Hepatocyte (in vitro differentiated cells): ENCODE results near the gene TBC1D24. TPM values are rescaled to one million over a fixed set of nuclear protein-coding genes. Genes with fewer than 3 reads are reported as not detected.

Experiments used
- DNase-seq: peaks from one replicate; pipeline ENCODE4 v3.0.0-alpha.2; 2016; ENCODE audit warnings: low spot score
- H2AFZ ChIP-seq: fragments of 200-600 bp; sonication (generic); 2 replicates; pipeline ENCODE4 v1.6.0; 2016; ENCODE audit warnings: antibody characterized with exemption, mild to moderate bottlenecking
- H3K27ac ChIP-seq: fragments of 200-600 bp; sonication (generic); 2 replicates; pipeline ENCODE4 v1.5.1; 2016; ENCODE audit warnings: mild to moderate bottlenecking
- H3K27me3 ChIP-seq: fragments of 200-600 bp; sonication (generic); 2 replicates; pipeline ENCODE4 v1.6.1; 2016
- H3K36me3 ChIP-seq: fragments of 200-600 bp; sonication (generic); replicated peaks from 2 replicates; pipeline ENCODE4 v1.5.1; 2016; ENCODE audit warnings: low read depth; ENCODE audit not compliant: insufficient read depth
- H3K4me1 ChIP-seq: fragments of 200-600 bp; sonication (generic); 2 replicates; pipeline ENCODE4 v1.5.1; 2016; ENCODE audit warnings: mild to moderate bottlenecking, moderate library complexity; ENCODE audit not compliant: insufficient read depth
- H3K4me2 ChIP-seq: fragments of 200-600 bp; sonication (generic); 2 replicates; pipeline ENCODE4 v1.6.0; 2016
- H3K4me3 ChIP-seq: fragments of 200-600 bp; sonication (generic); 2 replicates; pipeline ENCODE4 v1.5.1; 2016; ENCODE audit warnings: mild to moderate bottlenecking
- H3K79me2 ChIP-seq: fragments of 200-600 bp; sonication (generic); 2 replicates; pipeline ENCODE4 v1.6.0; 2017; ENCODE audit warnings: mild to moderate bottlenecking
- H3K9me2 ChIP-seq: fragments of 200-600 bp; sonication (generic); replicated peaks from 2 replicates; pipeline ENCODE4 v1.6.0; 2017; ENCODE audit warnings: mild to moderate bottlenecking; ENCODE audit not compliant: insufficient read depth
- H3K9me3 ChIP-seq: fragments of 200-600 bp; sonication (generic); 2 replicates; pipeline ENCODE4 v1.5.1; 2016; ENCODE audit warnings: low read depth, mild to moderate bottlenecking
- H4K20me1 ChIP-seq: fragments of 200-600 bp; sonication (generic); 2 replicates; pipeline ENCODE4 v1.6.0; 2016; ENCODE audit warnings: mild to moderate bottlenecking; ENCODE audit not compliant: insufficient read depth, poor library complexity, severe bottlenecking
- CTCF ChIP-seq: fragments of 200-600 bp; sonication (generic); IDR thresholded peaks from 2 replicates; pipeline ENCODE4 v1.5.1; 2016; ENCODE audit warnings: antibody characterized with exemption, mild to moderate bottlenecking; ENCODE audit not compliant: poor library complexity
- EZH2 ChIP-seq: fragments of 200-600 bp; sonication (generic); IDR thresholded peaks from 2 replicates; pipeline ENCODE4 v1.6.1; 2016; ENCODE audit warnings: antibody characterized with exemption, mild to moderate bottlenecking, borderline replicate concordance
- EZH2phosphoT487 ChIP-seq: fragments of 200-600 bp; sonication (generic); IDR thresholded peaks from one replicate; pipeline ENCODE4 v1.6.1; 2018; ENCODE audit warnings: antibody characterized with exemption, mild to moderate bottlenecking, low read depth, moderate library complexity; ENCODE audit not compliant: unreplicated experiment, severe bottlenecking
- WGBS: methylation state at CpG from one replicate; pipeline ENCODE4 v1.1.6; 2016; ENCODE audit warnings: low lambda C conversion rate; ENCODE audit errors: missing lambda C conversion rate; 5-methylcytosine and 5-hydroxymethylcytosine counted together
- polyA plus RNA-seq: library from polyadenylated mRNA; unstranded; fragments of >200 nt; fragmentation: Nextera tagmentation; extraction: Ambion mirVana; gene quantifications from 2 replicates; pipeline ENCODE4 v1.2.1, GENCODE V29; 2016
- total RNA-seq: library from RNA; depleted of rRNA; stranded (reverse); fragments of >200 nt; gene quantifications from 2 replicates; pipeline ENCODE4 v1.2.3, GENCODE V29; 2014

TBC1D24 gene
- total and polyA plus RNA-seq, 2 experiments from 2014 or later = 8.3 to 13.6 TPM

DNA sequence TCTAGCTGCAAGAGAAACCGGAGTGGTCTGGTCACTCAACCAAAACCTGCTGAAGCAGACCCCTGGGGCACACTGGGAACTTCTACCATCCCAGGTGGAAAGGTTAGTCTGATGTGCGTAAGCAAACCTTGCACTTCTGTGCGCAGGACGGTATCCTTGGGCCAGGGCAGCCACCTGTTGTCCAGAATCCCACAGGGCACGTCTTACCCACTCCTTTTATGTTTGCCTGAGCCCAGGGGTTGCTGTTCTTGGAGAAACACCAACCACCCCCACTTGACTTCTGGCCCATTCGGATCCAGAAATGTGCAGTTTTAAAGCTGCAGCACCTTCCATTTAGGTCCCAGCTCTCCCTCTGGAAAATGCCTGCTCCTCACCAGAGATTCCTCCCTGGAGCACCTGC lies 18.7 kb downstream of the TBC1D24 start:
- 96% methylated on average over 6 of the region's 6 CpGs for whole genome bisulfite sequencing
- no peak overlapping the region for H3K4me2 ChIP-seq
- no peaks in the 10 kb centered on the region for H3K27me3 ChIP-seq
- no peaks in the 10 kb centered on the region for H3K9me3 ChIP-seq
- no peak overlapping the region for H3K27ac ChIP-seq
- peaks cover 41% of the 10 kb centered on the region for H3K79me2 ChIP-seq
- no peaks in the 10 kb centered on the region for H3K4me1 ChIP-seq
- no peak overlapping the region for H3K4me3 ChIP-seq
- no peaks in the 10 kb centered on the region for H3K36me3 ChIP-seq
- peaks cover 6% of the 10 kb centered on the region for H4K20me1 ChIP-seq
- H3K9me2 ChIP-seq = no peaks in the 10 kb centered on the region
- H2AFZ ChIP-seq = no peak overlapping the region
- DNase-seq = no peak
- TF ChIP-seq CTCF (no peak), EZH2 (no peak), EZH2phosphoT487 (no peak)

DNA sequence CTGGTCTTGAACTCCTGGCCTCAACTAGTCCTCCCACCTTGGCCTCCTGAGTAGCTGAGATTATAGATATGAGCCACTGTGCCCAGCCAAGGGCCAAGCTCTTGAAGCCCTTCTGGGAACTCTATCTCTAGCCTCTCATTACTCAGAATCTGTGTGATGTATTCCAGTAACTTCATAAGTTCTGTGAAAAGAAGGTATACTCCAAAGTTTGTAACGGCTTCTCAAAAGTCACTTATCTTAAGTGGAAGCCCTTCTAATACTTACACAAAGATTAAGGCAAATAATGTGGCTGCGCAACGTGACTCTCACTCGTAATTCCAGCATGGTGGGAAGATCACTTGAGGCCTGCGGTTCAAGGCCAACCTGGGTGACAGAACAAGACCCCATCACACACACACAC lies 19.7 kb downstream of the TBC1D24 start:
- no peak overlapping the region for H2AFZ ChIP-seq
- no peak for DNase-seq
- no peak overlapping the region for H3K4me3 ChIP-seq
- H3K9me3 ChIP-seq = no peaks in the 10 kb centered on the region
- H3K79me2 ChIP-seq = peaks cover 33% of the 10 kb centered on the region
- 92% methylated on average over 5 of the region's 5 CpGs for WGBS
- H3K36me3 ChIP-seq = no peaks in the 10 kb centered on the region
- TF ChIP-seq CTCF = no peak
- no peak for TF ChIP-seq EZH2phosphoT487
- TF ChIP-seq EZH2 = no peak
- peaks cover 3% of the 10 kb centered on the region for H4K20me1 ChIP-seq
- H3K9me2 ChIP-seq = no peaks in the 10 kb centered on the region
- H3K4me1 ChIP-seq = no peaks in the 10 kb centered on the region
- no peak overlapping the region for H3K27ac ChIP-seq
- H3K27me3 ChIP-seq = no peaks in the 10 kb centered on the region
- H3K4me2 ChIP-seq = no peak overlapping the region

- H3K4me2 ChIP-seq = no peak overlapping the region
- no peaks in the 10 kb centered on the region for H3K4me1 ChIP-seq
- no peak overlapping the region for H2AFZ ChIP-seq
- H3K9me2 ChIP-seq = no peaks in the 10 kb centered on the region
- 97% methylated on average over 5 of the region's 5 CpGs for WGBS
- TF ChIP-seq CTCF (no peak), EZH2 (no peak), EZH2phosphoT487 (no peak)
- H3K36me3 ChIP-seq = no peaks in the 10 kb centered on the region
- no peaks in the 10 kb centered on the region for H3K9me3 ChIP-seq
- H3K79me2 ChIP-seq = peaks cover 29% of the 10 kb centered on the region
- no peaks in the 10 kb centered on the region for H4K20me1 ChIP-seq
- no peaks in the 10 kb centered on the region for H3K27me3 ChIP-seq
- no peak overlapping the region for H3K27ac ChIP-seq
- no peak overlapping the region for H3K4me3 ChIP-seq
- no peak for DNase-seq
Observed at GRCh38 chr16:2495041-2495440, 20.1 kb downstream of the TBC1D24 start.
